KMS-11 (cell line): Measurements from ENCODE around the gene AGPAT4.
"Not testable (repeated sequence)": the region's sequence is repeated elsewhere in the genome, so short reads cannot be mapped to it uniquely, and the experiment has no call there.

Source experiments
- H2AFZ ChIP-seq: fragments of 200-600 bp; sonication (generic); 2 replicates; pipeline ENCODE4 v1.6.1; 2016; ENCODE audit warnings: antibody characterized with exemption, mixed run types, low read depth
- H3K27ac ChIP-seq: fragments of 200-600 bp; sonication (generic); 2 replicates; pipeline ENCODE4 v1.6.1; 2016; ENCODE audit warnings: mild to moderate bottlenecking, mixed run types
- H3K27me3 ChIP-seq: fragments of 200-600 bp; sonication (generic); 2 replicates; pipeline ENCODE4 v1.6.1; 2017; ENCODE audit warnings: mild to moderate bottlenecking, low read depth, mixed run types, moderate library complexity; ENCODE audit not compliant: insufficient read depth
- H3K36me3 ChIP-seq: fragments of 200-600 bp; sonication (generic); 2 replicates; pipeline ENCODE4 v1.6.1; 2017; ENCODE audit warnings: mild to moderate bottlenecking, mixed run types; ENCODE audit not compliant: insufficient read depth
- H3K4me1 ChIP-seq: fragments of 200-600 bp; sonication (generic); 2 replicates; pipeline ENCODE4 v1.6.1; 2016; ENCODE audit warnings: mild to moderate bottlenecking, low read depth, mixed run types; ENCODE audit not compliant: poor library complexity, severe bottlenecking
- H3K4me2 ChIP-seq: fragments of 200-600 bp; sonication (generic); 2 replicates; pipeline ENCODE4 v1.7.0; 2016; ENCODE audit warnings: mild to moderate bottlenecking, mixed run types
- H3K4me3 ChIP-seq: fragments of 200-600 bp; sonication (generic); IDR thresholded peaks from 2 replicates; pipeline ENCODE4 v1.6.1; 2017; ENCODE audit warnings: low read depth, low read length, mixed read lengths; ENCODE audit not compliant: insufficient read depth
- H3K79me2 ChIP-seq: fragments of 200-600 bp; sonication (generic); 2 replicates; pipeline ENCODE4 v1.6.1; 2016; ENCODE audit warnings: low read depth, mixed run types; ENCODE audit not compliant: insufficient read depth
- H3K9ac ChIP-seq: fragments of 200-600 bp; sonication (generic); 2 replicates; pipeline ENCODE4 v1.6.1; 2016; ENCODE audit warnings: mild to moderate bottlenecking, mixed run types
- H4K20me1 ChIP-seq: fragments of 200-600 bp; sonication (generic); 2 replicates; pipeline ENCODE4 v1.6.1; 2016; ENCODE audit warnings: mild to moderate bottlenecking, mixed run types; ENCODE audit not compliant: insufficient read depth
- TF ChIP-seq, protein P1 (sequence below): fragments of 200-600 bp; sonication (generic); conservative IDR thresholded peaks from 2 replicates; pipeline ENCODE4 v1.6.1; 2017; ENCODE audit warnings: low read depth, mild to moderate bottlenecking, antibody characterized with exemption, low read length, moderate library complexity, mixed read lengths

The AGPAT4 gene

DNA sequence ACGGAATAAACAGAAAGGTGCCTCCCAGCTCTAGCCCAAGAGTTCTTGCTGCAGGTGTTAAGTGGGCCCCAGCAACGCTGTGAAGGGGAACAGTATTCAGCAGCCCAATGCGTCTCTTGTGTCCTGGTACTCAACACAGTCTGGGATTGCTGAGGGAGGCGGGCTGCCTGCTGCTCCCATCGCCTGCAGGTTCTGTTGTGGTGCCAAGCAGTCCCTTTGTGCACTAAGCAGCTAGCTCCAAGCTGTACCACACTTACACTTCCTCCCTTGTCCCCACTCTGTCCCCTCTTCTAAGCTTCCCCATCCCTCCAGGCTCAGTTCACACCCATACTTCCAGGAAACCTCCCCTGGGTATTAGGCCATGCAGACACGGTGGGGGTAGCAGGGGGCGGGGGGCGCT, 92.7 kb downstream of the AGPAT4 start:
- TF ChIP-seq, protein P1, sequence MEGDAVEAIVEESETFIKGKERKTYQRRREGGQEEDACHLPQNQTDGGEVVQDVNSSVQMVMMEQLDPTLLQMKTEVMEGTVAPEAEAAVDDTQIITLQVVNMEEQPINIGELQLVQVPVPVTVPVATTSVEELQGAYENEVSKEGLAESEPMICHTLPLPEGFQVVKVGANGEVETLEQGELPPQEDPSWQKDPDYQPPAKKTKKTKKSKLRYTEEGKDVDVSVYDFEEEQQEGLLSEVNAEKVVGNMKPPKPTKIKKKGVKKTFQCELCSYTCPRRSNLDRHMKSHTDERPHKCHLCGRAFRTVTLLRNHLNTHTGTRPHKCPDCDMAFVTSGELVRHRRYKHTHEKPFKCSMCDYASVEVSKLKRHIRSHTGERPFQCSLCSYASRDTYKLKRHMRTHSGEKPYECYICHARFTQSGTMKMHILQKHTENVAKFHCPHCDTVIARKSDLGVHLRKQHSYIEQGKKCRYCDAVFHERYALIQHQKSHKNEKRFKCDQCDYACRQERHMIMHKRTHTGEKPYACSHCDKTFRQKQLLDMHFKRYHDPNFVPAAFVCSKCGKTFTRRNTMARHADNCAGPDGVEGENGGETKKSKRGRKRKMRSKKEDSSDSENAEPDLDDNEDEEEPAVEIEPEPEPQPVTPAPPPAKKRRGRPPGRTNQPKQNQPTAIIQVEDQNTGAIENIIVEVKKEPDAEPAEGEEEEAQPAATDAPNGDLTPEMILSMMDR, result no peak
- H3K4me2 ChIP-seq, result no peak overlapping the region
- no peak overlapping the region for H3K9ac ChIP-seq
- H3K4me1 ChIP-seq, result no peaks in the 10 kb centered on the region
- H3K27ac ChIP-seq, result no peak overlapping the region
- no peaks in the 10 kb centered on the region for H3K36me3 ChIP-seq
- no peaks in the 10 kb centered on the region for H3K27me3 ChIP-seq
- no peak overlapping the region for H3K4me3 ChIP-seq
- H3K79me2 ChIP-seq, result no peaks in the 10 kb centered on the region
- no peaks in the 10 kb centered on the region for H4K20me1 ChIP-seq
- H2AFZ ChIP-seq, result no peak overlapping the region

DNA sequence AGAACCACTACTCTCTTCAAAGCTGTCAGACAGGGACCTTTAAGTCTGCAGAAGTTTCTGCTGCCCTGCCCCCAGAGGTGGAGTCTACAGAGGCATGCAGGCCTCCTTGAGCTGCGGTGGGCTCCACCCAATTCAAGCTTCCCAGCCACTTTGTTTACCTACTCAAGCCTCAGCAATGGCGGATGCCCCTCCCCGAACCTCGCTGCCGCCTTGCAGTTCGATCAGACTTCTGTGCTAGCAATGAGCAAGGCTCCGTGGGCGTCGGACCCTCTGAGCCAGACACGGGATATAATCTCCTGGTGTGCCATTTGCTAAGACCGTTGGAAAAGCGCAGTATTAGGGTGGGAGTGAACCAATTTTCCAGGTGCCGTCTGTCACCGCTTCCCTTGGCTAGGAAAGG, 95.7 kb downstream of the AGPAT4 start:
- not testable (repeated sequence) for H3K4me2 ChIP-seq, H3K4me1 ChIP-seq, H3K36me3 ChIP-seq, H3K27me3 ChIP-seq, H3K9ac ChIP-seq, H2AFZ ChIP-seq, H4K20me1 ChIP-seq, H3K4me3 ChIP-seq, H3K27ac ChIP-seq, H3K79me2 ChIP-seq

DNA sequence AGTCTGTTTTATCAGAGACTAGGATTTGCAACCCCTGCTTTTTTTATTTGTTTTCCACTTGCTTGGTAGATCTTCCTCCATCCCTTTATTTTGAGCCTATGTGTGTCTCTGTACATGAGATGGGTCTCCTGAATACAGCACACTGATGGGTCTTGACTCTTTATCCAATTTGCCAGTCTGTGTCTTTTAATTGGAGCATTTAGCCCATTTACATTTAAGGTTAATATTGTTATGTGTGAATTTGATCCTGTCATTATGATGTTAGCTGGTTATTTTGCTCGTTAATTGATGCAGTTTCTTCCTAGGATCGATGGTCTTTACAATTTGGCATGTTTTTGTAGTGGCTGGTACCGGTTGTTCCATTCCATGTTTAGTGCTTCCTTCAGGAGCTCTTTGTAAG, 97.4 kb downstream of the AGPAT4 start:
- not testable (repeated sequence) for H3K79me2 ChIP-seq, H3K27ac ChIP-seq, H3K4me2 ChIP-seq, H3K9ac ChIP-seq, H3K27me3 ChIP-seq, H3K4me1 ChIP-seq, H2AFZ ChIP-seq, H4K20me1 ChIP-seq, H3K4me3 ChIP-seq, H3K36me3 ChIP-seq

DNA sequence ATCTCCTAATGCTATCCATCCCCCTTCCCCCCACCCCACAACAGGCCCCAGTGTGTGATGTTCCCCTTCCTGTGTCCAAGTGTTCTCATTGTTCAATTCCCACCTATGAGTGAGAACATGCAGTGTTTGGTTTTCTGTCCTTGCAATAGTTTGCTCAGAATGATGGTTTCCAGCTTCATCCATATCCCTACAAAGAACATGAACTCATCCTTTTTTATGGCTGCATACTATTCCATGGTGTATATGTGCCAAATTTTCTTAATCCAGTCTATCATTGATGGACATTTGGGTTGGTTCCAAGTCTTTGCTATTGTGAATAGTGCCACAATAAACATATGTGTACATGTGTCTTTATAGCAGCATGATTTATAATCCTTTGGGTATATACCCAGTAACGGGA, 101.1 kb downstream of the AGPAT4 start:
- H3K4me1 ChIP-seq, H2AFZ ChIP-seq, H3K4me3 ChIP-seq, H3K36me3 ChIP-seq, H3K4me2 ChIP-seq, H3K27ac ChIP-seq, H3K27me3 ChIP-seq, H3K79me2 ChIP-seq, H4K20me1 ChIP-seq, H3K9ac ChIP-seq: not testable (repeated sequence)

DNA sequence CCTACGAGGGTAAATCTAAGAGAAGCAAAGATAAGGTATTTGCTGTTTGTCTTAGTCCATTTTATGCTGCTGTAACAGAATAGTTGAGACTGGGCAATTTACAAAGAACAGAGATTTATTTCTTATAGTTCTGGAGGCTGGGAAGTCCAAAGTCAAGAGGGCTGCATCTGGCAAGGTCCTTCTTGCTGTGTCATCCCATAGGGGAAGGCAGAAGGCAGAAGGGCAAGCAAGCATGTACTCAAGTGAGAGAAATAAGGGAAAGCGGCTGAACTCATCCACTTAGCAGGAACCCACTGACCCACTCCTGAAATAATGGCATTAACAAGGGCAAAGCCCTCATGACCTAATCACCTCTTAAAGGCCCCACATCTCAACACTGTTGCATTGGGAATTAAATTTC, 102.7 kb downstream of the AGPAT4 start:
- Histone ChIP-seq H3K4me1 (no peaks in the 10 kb centered on the region), H2AFZ (no peak overlapping the region), H3K36me3 (no peaks in the 10 kb centered on the region), H3K4me3 (no peak overlapping the region), H3K4me2 (no peak overlapping the region), H3K27me3 (no peaks in the 10 kb centered on the region), H3K79me2 (no peaks in the 10 kb centered on the region), H4K20me1 (no peaks in the 10 kb centered on the region), H3K9ac (no peak overlapping the region), H3K27ac (no peak overlapping the region)
- TF ChIP-seq, protein P1, result no peak

DNA sequence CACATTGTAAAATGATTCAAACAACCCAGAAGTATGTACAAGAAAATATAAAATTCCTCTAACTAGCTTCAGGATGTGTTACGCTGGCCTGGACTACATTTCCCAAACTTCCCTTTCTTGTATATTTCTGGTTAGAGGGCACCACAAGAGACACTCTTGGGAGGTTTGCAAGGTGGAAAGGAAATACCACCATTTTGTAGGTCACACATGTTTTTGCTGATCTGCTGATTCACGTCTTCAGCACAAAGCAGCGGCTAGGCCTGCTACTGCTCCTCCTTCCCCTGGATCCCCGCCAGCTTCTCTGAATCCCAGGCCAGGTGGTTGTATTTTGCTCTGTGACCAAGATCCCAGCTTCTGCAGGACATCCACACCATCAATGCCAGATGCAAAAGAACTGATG, 104.2 kb downstream of the AGPAT4 start:
- Histone ChIP-seq H3K9ac (no peak overlapping the region), H2AFZ (no peak overlapping the region), H3K36me3 (no peaks in the 10 kb centered on the region), H3K4me3 (no peak overlapping the region), H3K79me2 (no peaks in the 10 kb centered on the region), H3K27me3 (no peaks in the 10 kb centered on the region), H3K27ac (no peak overlapping the region), H3K4me1 (no peaks in the 10 kb centered on the region), H3K4me2 (no peak overlapping the region), H4K20me1 (no peaks in the 10 kb centered on the region)
- TF ChIP-seq, protein P1, result no peak
